ENCODE measurements around the gene ETHE1. TPM values are rescaled to one million over a fixed set of nuclear protein-coding genes. Genes with fewer than 3 reads are reported as not detected.
A peak's percentile ranks its signal among the peaks of the same experiment; 100 is the strongest.

Gene ETHE1
- total and polyA plus RNA-seq, 12 donors, result 5.1 to 23.6 (median 13.0) TPM

DNA sequence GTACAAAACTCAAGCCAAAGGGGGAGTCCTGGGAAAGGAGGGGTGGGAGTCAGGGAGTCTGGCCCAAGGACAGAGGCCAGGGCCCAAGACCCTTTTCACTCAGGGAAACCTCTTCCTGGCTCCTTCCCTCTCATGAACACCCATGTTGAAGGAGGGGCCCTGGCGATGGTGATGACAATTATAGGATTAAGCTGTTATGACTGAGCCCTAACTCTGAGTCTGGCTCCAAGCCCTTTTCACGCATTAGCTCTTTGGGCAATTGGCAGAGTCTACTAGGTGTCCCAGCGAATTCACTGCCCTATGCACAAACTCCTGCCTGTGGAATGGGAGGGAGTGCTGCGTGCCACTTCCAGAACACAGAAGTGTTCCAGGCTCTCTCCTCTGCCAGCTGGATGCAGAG lies 26.7 kb upstream of the ETHE1 start:
- ATAC-seq (no peak), DNase-seq (no peak)
- 81 to 84% methylated on average over 4 of the region's 4 CpGs for WGBS, 2 donors
- no peaks in the 10 kb centered on the region for H3K27me3 ChIP-seq
- no peaks in the 10 kb centered on the region for H3K9me3 ChIP-seq
- no peaks in the 10 kb centered on the region for H3K4me1 ChIP-seq
- TF ChIP-seq, protein P1, sequence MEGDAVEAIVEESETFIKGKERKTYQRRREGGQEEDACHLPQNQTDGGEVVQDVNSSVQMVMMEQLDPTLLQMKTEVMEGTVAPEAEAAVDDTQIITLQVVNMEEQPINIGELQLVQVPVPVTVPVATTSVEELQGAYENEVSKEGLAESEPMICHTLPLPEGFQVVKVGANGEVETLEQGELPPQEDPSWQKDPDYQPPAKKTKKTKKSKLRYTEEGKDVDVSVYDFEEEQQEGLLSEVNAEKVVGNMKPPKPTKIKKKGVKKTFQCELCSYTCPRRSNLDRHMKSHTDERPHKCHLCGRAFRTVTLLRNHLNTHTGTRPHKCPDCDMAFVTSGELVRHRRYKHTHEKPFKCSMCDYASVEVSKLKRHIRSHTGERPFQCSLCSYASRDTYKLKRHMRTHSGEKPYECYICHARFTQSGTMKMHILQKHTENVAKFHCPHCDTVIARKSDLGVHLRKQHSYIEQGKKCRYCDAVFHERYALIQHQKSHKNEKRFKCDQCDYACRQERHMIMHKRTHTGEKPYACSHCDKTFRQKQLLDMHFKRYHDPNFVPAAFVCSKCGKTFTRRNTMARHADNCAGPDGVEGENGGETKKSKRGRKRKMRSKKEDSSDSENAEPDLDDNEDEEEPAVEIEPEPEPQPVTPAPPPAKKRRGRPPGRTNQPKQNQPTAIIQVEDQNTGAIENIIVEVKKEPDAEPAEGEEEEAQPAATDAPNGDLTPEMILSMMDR (IDR thresholded peaks at IDR 0.05), result no peak
- intact Hi-C loops (cut with DNase I), result loop anchor here in 3 of 10 donors (10.0 kb wide), 3 partner anchors 91 to 231 kb away; partner anchors contain the start of gene KCNN4 (in 1 of the 3)
- H3K4me3 ChIP-seq, result no peak overlapping the region
- H3K36me3 ChIP-seq, result peaks cover 4 to 94% (median 19%) of the 10 kb centered on the region in 9 donors
- no peak overlapping the region for H3K27ac ChIP-seq

DNA sequence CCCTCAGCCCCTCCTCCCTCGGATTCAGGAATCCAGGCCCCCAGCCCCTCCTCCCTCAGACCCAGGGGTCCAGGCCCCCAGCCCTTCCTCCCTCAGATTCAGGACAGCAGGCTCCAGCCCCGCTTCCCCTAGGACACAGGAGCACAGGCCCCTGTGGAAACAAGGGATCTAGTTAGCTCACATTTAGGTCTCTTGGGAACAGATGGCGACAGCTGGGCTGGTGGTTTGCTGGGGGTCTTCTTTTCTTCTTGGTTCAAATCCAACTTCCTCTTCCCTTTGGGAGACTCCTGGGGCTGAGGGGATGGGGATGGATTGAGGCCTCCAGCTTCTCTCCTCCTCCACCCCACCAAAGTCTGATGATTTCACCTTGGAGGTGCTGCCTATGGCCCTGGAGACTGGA lies 25.6 kb upstream of the ETHE1 start:
- WGBS, 2 donors, result 81% methylated on average over 3 of the region's 3 CpGs
- Histone ChIP-seq H3K9me3 (no peaks in the 10 kb centered on the region), H3K36me3 (peaks cover 4 to 87% (median 19%) of the 10 kb centered on the region in 9 donors), H3K4me1 (no peaks in the 10 kb centered on the region), H3K27me3 (no peaks in the 10 kb centered on the region), H3K27ac (no peak overlapping the region), H3K4me3 (no peak overlapping the region)
- DNase-seq (no peak), ATAC-seq (no peak)
- TF ChIP-seq, protein P1 (IDR thresholded peaks at IDR 0.05), result no peak
- intact Hi-C loops (cut with DNase I), result loop anchor here in 3 of 10 donors (10.0 kb wide), 3 partner anchors 92 to 232 kb away; partner anchors contain the start of gene KCNN4 (in 1 of the 3)

DNA sequence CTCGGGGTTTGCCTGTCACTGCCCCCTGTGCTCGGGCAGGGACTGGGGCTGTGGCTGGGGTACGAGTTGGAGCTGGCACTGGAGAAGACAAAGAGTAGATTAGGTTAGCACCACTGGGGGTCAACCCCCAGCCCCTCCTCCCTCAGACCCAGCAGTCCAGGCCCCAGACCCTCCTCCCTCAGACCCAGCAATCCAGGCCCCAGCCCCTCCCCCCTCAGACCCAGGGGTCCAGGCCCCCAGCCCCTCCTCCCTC lies 25.1 kb upstream of the ETHE1 start:
- no peak overlapping the region for H3K27ac ChIP-seq
- peaks cover 4 to 86% (median 19%) of the 10 kb centered on the region in 9 donors for H3K36me3 ChIP-seq
- ATAC-seq (no peak), DNase-seq (no peak)
- no peaks in the 10 kb centered on the region for H3K4me1 ChIP-seq
- H3K4me3 ChIP-seq, result no peak overlapping the region
- intact Hi-C loops (cut with DNase I), result loop anchor here in 3 of 10 donors (10.0 kb wide), 3 partner anchors 93 to 233 kb away; partner anchors contain the start of gene KCNN4 (in 1 of the 3)
- H3K9me3 ChIP-seq, result no peaks in the 10 kb centered on the region
- WGBS, 2 donors, result 71 to 82% methylated on average over 3 of the region's 3 CpGs
- TF ChIP-seq, protein P1 (IDR thresholded peaks at IDR 0.05), result no peak
- no peaks in the 10 kb centered on the region for H3K27me3 ChIP-seq

DNA sequence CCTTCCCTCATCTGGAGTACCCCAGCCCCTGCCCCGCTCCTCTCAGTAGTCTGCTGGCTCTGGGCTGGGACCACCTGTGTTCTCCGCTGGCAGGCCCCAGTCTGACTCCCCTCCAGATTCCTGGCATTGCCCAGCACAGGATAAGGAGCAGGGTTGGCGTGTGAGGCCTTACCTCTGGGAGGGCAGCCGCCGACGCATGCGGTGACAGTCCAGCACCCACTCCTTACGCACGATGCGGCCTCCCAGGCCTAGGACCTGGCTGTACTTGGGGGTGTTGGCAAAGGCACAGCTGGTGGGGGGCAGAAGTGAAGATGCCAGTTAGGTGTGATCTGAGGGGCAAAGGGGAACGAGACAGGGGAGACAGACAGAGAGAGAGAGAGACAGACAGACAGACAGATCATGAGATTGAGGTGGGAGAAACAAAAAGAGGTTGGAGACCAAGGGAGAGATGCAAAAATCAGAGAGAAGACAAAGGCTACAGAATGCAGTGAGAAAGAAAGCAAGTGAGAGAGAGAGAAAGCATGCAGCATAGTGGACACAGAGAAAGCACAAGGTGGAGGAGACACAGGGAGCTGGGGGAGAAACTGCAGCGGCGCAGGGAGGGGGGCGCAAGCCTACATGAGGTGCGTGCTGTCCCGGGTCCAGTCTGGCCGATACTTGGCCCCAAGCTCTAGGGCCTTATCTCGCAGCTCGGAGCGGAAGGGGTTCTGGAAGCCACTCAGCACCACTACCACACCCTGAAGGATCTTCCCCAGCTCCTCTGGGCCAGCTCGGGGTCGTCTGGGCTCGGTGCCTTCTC lies 24.6 kb upstream of the ETHE1 start:
- no peak overlapping the region for H3K27ac ChIP-seq
- no peaks in the 10 kb centered on the region for H3K4me1 ChIP-seq
- DNase-seq (no peak), ATAC-seq (peak in 2 of 8 donors; percentile 11 to 18)
- no peaks in the 10 kb centered on the region for H3K27me3 ChIP-seq
- intact Hi-C loops (cut with DNase I), result loop anchor here in 3 of 10 donors (10.0 kb wide), 3 partner anchors 93 to 233 kb away; partner anchors contain the start of gene KCNN4 (in 1 of the 3)
- WGBS, 2 donors, result 89 to 92% methylated on average over 23 of the region's 23 CpGs
- TF ChIP-seq, protein P1 (IDR thresholded peaks at IDR 0.05), result no peak
- no peak overlapping the region for H3K4me3 ChIP-seq
- no peaks in the 10 kb centered on the region for H3K9me3 ChIP-seq
- peaks cover 4 to 86% (median 19%) of the 10 kb centered on the region in 9 donors for H3K36me3 ChIP-seq

Data from heart right ventricle (tissue), 16 donors.